Keratinocyte (primary cell): ENCODE measurements around the gene FGF4. TPM values are rescaled to one million over a fixed set of nuclear protein-coding genes. Genes with fewer than 3 reads are reported as not detected.

Experiments used
- DNase-seq: peaks from one replicate; pipeline ENCODE4 v3.0.0-alpha.2; 2011; ENCODE audit warnings: low read depth, missing footprints, low spot score
- FAIRE-seq: peaks from 2 replicates; lab custom pipeline; 2011; peaks lifted over from hg19 to GRCh38; lab: Jason Lieb, UNC
- H2AFZ ChIP-seq: 2 replicates; pipeline ENCODE4 v1.6.0; 2012; ENCODE audit warnings: low read length, control low read depth, inconsistent platforms; ENCODE audit not compliant: control insufficient read depth
- H3K27ac ChIP-seq: 2 replicates; pipeline ENCODE4 v1.5.1; 2011; ENCODE audit warnings: low read length; ENCODE audit not compliant: control insufficient read depth, insufficient read depth
- H3K27me3 ChIP-seq: 3 replicates; pipeline ENCODE4 v1.6.0; 2011; ENCODE audit warnings: low read length; ENCODE audit not compliant: control insufficient read depth, insufficient read depth; ENCODE audit errors: extremely low read depth
- H3K36me3 ChIP-seq, 2 experiments: 2 replicates in 1 of 2; 3 replicates in 1 of 2; pipeline ENCODE4 v1.5.1; 2011; ENCODE audit warnings: low read length in 2 of 2, mild to moderate bottlenecking in 1 of 2; ENCODE audit not compliant: control insufficient read depth in 2 of 2, insufficient read depth in 2 of 2; ENCODE audit errors: extremely low read depth in 1 of 2
- H3K4me1 ChIP-seq: 3 replicates; pipeline ENCODE4 v1.5.1; 2011; ENCODE audit warnings: low read length; ENCODE audit not compliant: control insufficient read depth, insufficient read depth; ENCODE audit errors: extremely low read depth
- H3K4me2 ChIP-seq: 3 replicates; pipeline ENCODE4 v1.6.0; 2011; ENCODE audit warnings: low read depth, low read length; ENCODE audit not compliant: control insufficient read depth, insufficient read depth; ENCODE audit errors: extremely low read depth
- H3K4me3 ChIP-seq, 3 experiments: fragments of 200-600 bp in 1 of 3; sonication (generic) in 1 of 3; 2 replicates in 2 of 3; 3 replicates in 1 of 3; pipeline ENCODE4 v1.5.1; 2011 to 2016; ENCODE audit warnings: low read length in 3 of 3, mild to moderate bottlenecking in 3 of 3, control low read depth in 2 of 3, inconsistent platforms in 1 of 3, low read depth in 1 of 3, mixed read lengths in 1 of 3, mixed run types in 1 of 3, moderate library complexity in 1 of 3; ENCODE audit not compliant: control insufficient read depth in 2 of 3, insufficient read depth in 2 of 3; ENCODE audit errors: extremely low read depth in 1 of 3
- H3K79me2 ChIP-seq: 2 replicates; pipeline ENCODE4 v1.6.0; 2012; ENCODE audit warnings: low read length; ENCODE audit not compliant: control insufficient read depth, insufficient read depth
- H3K9ac ChIP-seq: 3 replicates; pipeline ENCODE4 v1.6.0; 2011; ENCODE audit warnings: low read length; ENCODE audit not compliant: control insufficient read depth, insufficient read depth; ENCODE audit errors: extremely low read depth
- H3K9me1 ChIP-seq: 3 replicates; pipeline ENCODE4 v1.6.0; 2011; ENCODE audit warnings: low read length; ENCODE audit not compliant: control insufficient read depth, insufficient read depth; ENCODE audit errors: extremely low read depth
- H3K9me3 ChIP-seq: 2 replicates; pipeline ENCODE4 v1.5.1; 2012; ENCODE audit warnings: low read depth, low read length; ENCODE audit not compliant: control insufficient read depth
- H4K20me1 ChIP-seq: 3 replicates; pipeline ENCODE4 v1.6.0; 2011; ENCODE audit warnings: low read length; ENCODE audit not compliant: control insufficient read depth, insufficient read depth; ENCODE audit errors: extremely low read depth
- EZH2 ChIP-seq: IDR thresholded peaks from one replicate; pipeline ENCODE4 v1.6.1; 2012; ENCODE audit warnings: inconsistent platforms, mild to moderate bottlenecking, low read length, moderate library complexity
- dilution Hi-C: fragments of 300-500 bp; cut with MboI; formaldehyde crosslinking; loops from one replicate; pipeline ENCODE4 v1.7.0; 2020; ENCODE audit warnings: low sequenced_read_pairs; ENCODE audit not compliant: extremely low pct_ligation_motif_present
- polyA plus RNA-seq, 5 experiments: library from polyadenylated mRNA; depleted of rRNA in 3 of 5; stranded (reverse) in 3 of 5; stranded (forward) in 1 of 5; unstranded in 1 of 5; fragments of >200 nt; gene quantifications; 1 replicate in 1 of 5; 2 replicates in 3 of 5; 3 replicates in 1 of 5; pipeline versions ENCODE4 v1.2.1 to v1.2.3, GENCODE V29; 2011 to 2012; ENCODE audit warnings: missing spikeins in 2 of 5, low read depth in 1 of 5, low replicate concordance in 1 of 5
- TF ChIP-seq, protein P1 (sequence below), 3 experiments: IDR thresholded peaks in 1 of 3; conservative IDR thresholded peaks in 1 of 3; optimal IDR thresholded peaks in 1 of 3; 2 replicates in 2 of 3; 3 replicates in 1 of 3; pipeline versions ENCODE3 to v1.5.1; 2011; ENCODE audit warnings: low read length in 3 of 3, mild to moderate bottlenecking in 3 of 3, moderate library complexity in 2 of 3, control low read depth in 1 of 3, inconsistent platforms in 1 of 3; ENCODE audit not compliant: insufficient read depth in 2 of 3; ENCODE audit errors: extremely low read depth in 1 of 3

FGF4 gene
- polyA plus RNA-seq, 1 donor (not counting 4 experiments of a cell fraction or from before 2014, with no cell fraction given): not detected

- no peak for FAIRE-seq
- DNase-seq: no peak
- dilution Hi-C loops: no loop called here
- H3K9me3 ChIP-seq: no peaks in the 10 kb centered on the region
- no peaks in the 10 kb centered on the region for H3K9me1 ChIP-seq
- no peak overlapping the region for H3K4me3 ChIP-seq
- no peaks in the 10 kb centered on the region for H3K36me3 ChIP-seq
- H2AFZ ChIP-seq: no peak overlapping the region
- H3K27ac ChIP-seq: no peak overlapping the region
- peaks cover 12% of the 10 kb centered on the region for H3K27me3 ChIP-seq
- no peak overlapping the region for H3K9ac ChIP-seq
- H4K20me1 ChIP-seq: no peaks in the 10 kb centered on the region
- H3K4me2 ChIP-seq: no peak overlapping the region
- no peak for TF ChIP-seq EZH2
- TF ChIP-seq, protein P1, sequence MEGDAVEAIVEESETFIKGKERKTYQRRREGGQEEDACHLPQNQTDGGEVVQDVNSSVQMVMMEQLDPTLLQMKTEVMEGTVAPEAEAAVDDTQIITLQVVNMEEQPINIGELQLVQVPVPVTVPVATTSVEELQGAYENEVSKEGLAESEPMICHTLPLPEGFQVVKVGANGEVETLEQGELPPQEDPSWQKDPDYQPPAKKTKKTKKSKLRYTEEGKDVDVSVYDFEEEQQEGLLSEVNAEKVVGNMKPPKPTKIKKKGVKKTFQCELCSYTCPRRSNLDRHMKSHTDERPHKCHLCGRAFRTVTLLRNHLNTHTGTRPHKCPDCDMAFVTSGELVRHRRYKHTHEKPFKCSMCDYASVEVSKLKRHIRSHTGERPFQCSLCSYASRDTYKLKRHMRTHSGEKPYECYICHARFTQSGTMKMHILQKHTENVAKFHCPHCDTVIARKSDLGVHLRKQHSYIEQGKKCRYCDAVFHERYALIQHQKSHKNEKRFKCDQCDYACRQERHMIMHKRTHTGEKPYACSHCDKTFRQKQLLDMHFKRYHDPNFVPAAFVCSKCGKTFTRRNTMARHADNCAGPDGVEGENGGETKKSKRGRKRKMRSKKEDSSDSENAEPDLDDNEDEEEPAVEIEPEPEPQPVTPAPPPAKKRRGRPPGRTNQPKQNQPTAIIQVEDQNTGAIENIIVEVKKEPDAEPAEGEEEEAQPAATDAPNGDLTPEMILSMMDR (optimal IDR thresholded peaks at IDR 0.05 in 1 of 3, IDR thresholded peaks at IDR 0.05 in 1 of 3, conservative IDR thresholded peaks at IDR 0.05 in 1 of 3; ENCODE audit: extremely low read depth in 1 of 3, insufficient read depth in 2 of 3, low read length in 3 of 3): no peak
- no peaks in the 10 kb centered on the region for H3K4me1 ChIP-seq
- no peaks in the 10 kb centered on the region for H3K79me2 ChIP-seq
Observed at GRCh38 chr11:69803604-69804218, 28.6 kb upstream of the FGF4 start.

DNA sequence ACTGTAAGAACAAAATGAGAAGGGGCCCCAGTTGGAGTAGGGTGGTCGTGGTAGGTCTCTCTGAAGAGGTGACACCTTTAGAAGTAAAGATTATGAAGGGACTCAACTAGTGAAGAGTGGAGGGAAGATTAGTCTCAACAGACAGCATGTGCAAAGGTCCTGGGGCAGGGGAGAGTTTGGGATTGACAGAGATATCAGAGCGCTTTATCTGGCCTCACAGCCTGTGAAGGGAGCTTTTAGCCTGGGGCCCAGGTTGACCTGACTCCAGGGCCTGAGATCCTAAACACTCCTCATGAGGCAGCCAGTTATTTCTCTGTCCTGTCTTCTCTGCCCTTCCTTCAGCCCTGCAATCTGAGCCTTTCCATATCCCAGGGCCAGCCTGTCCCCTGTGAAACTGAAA is 27.9 kb upstream of the FGF4 start:
- TF ChIP-seq EZH2: no peak
- TF ChIP-seq, protein P1 (optimal IDR thresholded peaks at IDR 0.05 in 1 of 3, IDR thresholded peaks at IDR 0.05 in 1 of 3, conservative IDR thresholded peaks at IDR 0.05 in 1 of 3; ENCODE audit: extremely low read depth in 1 of 3, insufficient read depth in 2 of 3, low read length in 3 of 3): no peak
- Histone ChIP-seq H3K9me3 (no peaks in the 10 kb centered on the region), H3K79me2 (no peaks in the 10 kb centered on the region), H3K27ac (no peak overlapping the region), H3K9ac (no peak overlapping the region), H3K27me3 (peaks cover 6% of the 10 kb centered on the region), H3K9me1 (no peaks in the 10 kb centered on the region), H3K4me1 (no peaks in the 10 kb centered on the region), H4K20me1 (no peaks in the 10 kb centered on the region), H3K4me2 (no peak overlapping the region), H2AFZ (no peak overlapping the region), H3K4me3 (no peak overlapping the region), H3K36me3 (no peaks in the 10 kb centered on the region)
- dilution Hi-C loops: no loop called here
- no peak for FAIRE-seq
- no peak for DNase-seq
